ENCODE results near the gene GNB1. TPM values are rescaled to one million over a fixed set of nuclear protein-coding genes. Genes with fewer than 3 reads are reported as not detected.

Gene GNB1
- total RNA-seq, 1 experiment from 2014 or later: 339 TPM

DNA sequence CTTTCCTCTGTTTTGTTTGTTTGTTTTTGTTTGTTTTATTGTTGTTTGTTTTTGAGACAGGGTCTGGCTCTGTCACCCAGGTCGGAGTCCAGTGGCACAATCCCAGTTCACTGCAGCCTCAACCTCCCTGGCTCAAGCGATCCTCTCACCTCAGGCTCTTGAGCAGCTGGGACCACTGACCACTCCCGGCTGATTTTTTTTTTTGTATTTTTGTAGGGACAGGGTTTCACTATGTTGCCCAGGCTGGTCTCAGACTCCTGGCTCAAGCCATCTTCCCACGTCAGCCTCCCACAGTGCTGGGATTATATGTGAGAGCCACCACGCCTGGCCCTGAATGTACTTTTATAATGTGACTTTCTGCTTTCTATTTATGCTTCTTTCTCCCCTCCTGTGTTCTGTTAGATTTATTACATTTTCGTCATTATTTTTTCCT, 19.2 kb upstream of the GNB1 start (continued):
- TF ChIP-seq E2F1 (CRISPR knock-in tag; IDR thresholded peaks at IDR 0.05) (no peak), CREM (CRISPR knock-in tag; IDR thresholded peaks at IDR 0.05) (no peak), MAX (CRISPR knock-in tag; IDR thresholded peaks at IDR 0.05) (no peak), SMAD3 (CRISPR knock-in tag; IDR thresholded peaks at IDR 0.05; ENCODE audit: borderline replicate concordance) (no peak), CREB1 (CRISPR knock-in tag; IDR thresholded peaks at IDR 0.05) (no peak), ZBTB21 (CRISPR knock-in tag; IDR thresholded peaks at IDR 0.05; ENCODE audit: borderline replicate concordance) (no peak), CBFB (CRISPR knock-in tag; IDR thresholded peaks at IDR 0.05; ENCODE audit: low read depth) (no peak), USF1 (CRISPR knock-in tag; IDR thresholded peaks at IDR 0.05) (no peak)
- TF ChIP-seq, protein P1, sequence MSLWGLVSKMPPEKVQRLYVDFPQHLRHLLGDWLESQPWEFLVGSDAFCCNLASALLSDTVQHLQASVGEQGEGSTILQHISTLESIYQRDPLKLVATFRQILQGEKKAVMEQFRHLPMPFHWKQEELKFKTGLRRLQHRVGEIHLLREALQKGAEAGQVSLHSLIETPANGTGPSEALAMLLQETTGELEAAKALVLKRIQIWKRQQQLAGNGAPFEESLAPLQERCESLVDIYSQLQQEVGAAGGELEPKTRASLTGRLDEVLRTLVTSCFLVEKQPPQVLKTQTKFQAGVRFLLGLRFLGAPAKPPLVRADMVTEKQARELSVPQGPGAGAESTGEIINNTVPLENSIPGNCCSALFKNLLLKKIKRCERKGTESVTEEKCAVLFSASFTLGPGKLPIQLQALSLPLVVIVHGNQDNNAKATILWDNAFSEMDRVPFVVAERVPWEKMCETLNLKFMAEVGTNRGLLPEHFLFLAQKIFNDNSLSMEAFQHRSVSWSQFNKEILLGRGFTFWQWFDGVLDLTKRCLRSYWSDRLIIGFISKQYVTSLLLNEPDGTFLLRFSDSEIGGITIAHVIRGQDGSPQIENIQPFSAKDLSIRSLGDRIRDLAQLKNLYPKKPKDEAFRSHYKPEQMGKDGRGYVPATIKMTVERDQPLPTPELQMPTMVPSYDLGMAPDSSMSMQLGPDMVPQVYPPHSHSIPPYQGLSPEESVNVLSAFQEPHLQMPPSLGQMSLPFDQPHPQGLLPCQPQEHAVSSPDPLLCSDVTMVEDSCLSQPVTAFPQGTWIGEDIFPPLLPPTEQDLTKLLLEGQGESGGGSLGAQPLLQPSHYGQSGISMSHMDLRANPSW (CRISPR knock-in tag; conservative IDR thresholded peaks at IDR 0.05; ENCODE audit: low read depth): no peak
- TF ChIP-seq, protein P2, sequence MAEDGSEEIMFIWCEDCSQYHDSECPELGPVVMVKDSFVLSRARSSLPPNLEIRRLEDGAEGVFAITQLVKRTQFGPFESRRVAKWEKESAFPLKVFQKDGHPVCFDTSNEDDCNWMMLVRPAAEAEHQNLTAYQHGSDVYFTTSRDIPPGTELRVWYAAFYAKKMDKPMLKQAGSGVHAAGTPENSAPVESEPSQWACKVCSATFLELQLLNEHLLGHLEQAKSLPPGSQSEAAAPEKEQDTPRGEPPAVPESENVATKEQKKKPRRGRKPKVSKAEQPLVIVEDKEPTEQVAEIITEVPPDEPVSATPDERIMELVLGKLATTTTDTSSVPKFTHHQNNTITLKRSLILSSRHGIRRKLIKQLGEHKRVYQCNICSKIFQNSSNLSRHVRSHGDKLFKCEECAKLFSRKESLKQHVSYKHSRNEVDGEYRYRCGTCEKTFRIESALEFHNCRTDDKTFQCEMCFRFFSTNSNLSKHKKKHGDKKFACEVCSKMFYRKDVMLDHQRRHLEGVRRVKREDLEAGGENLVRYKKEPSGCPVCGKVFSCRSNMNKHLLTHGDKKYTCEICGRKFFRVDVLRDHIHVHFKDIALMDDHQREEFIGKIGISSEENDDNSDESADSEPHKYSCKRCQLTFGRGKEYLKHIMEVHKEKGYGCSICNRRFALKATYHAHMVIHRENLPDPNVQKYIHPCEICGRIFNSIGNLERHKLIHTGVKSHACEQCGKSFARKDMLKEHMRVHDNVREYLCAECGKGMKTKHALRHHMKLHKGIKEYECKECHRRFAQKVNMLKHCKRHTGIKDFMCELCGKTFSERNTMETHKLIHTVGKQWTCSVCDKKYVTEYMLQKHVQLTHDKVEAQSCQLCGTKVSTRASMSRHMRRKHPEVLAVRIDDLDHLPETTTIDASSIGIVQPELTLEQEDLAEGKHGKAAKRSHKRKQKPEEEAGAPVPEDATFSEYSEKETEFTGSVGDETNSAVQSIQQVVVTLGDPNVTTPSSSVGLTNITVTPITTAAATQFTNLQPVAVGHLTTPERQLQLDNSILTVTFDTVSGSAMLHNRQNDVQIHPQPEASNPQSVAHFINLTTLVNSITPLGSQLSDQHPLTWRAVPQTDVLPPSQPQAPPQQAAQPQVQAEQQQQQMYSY (CRISPR knock-in tag; IDR thresholded peaks at IDR 0.05): no peak

DNA sequence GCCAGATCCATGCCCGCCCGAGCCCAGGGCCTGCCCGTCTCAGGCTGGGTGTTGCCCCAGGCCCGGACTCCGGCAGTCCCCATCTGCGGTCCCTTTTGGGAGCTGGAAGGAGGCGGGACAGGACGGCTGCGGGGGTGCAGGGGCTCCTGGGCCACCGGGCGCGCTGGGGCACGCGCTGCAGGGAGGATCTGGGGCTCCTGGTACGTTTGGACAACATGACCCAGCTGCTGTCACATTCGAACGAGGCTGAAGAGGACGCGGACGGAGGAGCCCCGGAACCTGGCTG, 17.6 kb upstream of the GNB1 start:
- H3K27ac Mint-ChIP-seq: no peak overlapping the region

More for the DNA sequence above, 17.6 kb upstream of the GNB1 start:
- Mint-ChIP-seq H3K36me3 (no peaks in the 10 kb centered on the region), H3K27me3 (ENCODE audit: low read depth) (no peaks in the 10 kb centered on the region; the same call in 1 of the 2 replicates), H3K4me3 (peak overlapping the region; percentile 60), H3K9me3 (no peaks in the 10 kb centered on the region; the same call in 1 of the 2 replicates), H3K4me1 (peaks cover 20% of the 10 kb centered on the region)
- CTCF ChIA-PET: interaction anchor here (0.5 to 5.0 kb wide), 59 partner anchors 9 to 518 kb away, joined by 3 to 53 read pairs (median 4); partner anchors contain the start of genes FAAP20, GABRD, NADK and TMEM52
- POLR2A ChIA-PET: interaction anchor here (1.1 to 1.5 kb wide), 5 partner anchors 8 to 128 kb away, joined by 3 to 7 read pairs (median 3); no protein-coding TSS in a partner anchor
- TF ChIP-seq TEAD4 (CRISPR knock-in tag; IDR thresholded peaks at IDR 0.05) (no peak), MAX (CRISPR knock-in tag; IDR thresholded peaks at IDR 0.05) (peak; percentile 59; the same call in 1 of the 2 replicates), MLX (CRISPR knock-in tag; IDR thresholded peaks at IDR 0.05) (0 out of 2 replicates have a peak, but pooled peaks have one; percentile 75), AFF4 (CRISPR knock-in tag; IDR thresholded peaks at IDR 0.05; ENCODE audit: borderline replicate concordance) (no peak)
- TF ChIP-seq, protein P3, sequence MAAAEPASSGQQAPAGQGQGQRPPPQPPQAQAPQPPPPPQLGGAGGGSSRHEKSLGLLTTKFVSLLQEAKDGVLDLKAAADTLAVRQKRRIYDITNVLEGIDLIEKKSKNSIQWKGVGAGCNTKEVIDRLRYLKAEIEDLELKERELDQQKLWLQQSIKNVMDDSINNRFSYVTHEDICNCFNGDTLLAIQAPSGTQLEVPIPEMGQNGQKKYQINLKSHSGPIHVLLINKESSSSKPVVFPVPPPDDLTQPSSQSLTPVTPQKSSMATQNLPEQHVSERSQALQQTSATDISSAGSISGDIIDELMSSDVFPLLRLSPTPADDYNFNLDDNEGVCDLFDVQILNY (CRISPR knock-in tag; IDR thresholded peaks at IDR 0.05): peak; percentile 14; the same call in 1 of the 2 replicates
- DNase-seq (ENCODE audit: low spot score): no peak
- peak; percentile 5 for ATAC-seq

All from WTC11 (cell line).